Islet precursor cell (in vitro differentiated cells): ENCODE results near the gene HIGD2A.
"Not testable (repeated sequence)": the region's sequence is repeated elsewhere in the genome, so short reads cannot be mapped to it uniquely, and the experiment has no call there.

Experiments
- DNase-seq: peaks from one replicate; pipeline ENCODE4 v3.0.0-alpha.2; 2018

Gene HIGD2A

DNA sequence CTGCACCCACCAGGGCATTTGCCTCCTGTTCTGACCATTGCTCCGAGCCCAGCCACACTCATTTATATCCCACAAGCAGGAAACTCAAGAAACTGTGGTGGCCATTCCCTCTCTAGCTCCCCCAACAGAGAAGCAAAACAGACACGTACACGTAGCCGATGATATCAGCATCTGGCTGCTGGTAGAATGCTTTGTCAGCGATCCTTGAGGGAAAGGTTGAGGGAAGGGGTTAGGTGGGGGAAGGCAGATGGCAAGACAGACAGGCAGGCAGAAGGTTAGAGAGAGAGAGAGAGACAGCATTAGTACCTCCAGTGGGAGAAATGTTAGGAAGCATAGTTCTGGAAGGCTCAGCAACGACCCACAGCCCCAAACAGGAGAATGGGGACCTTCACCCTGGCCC is 7.8 kb downstream of the HIGD2A start:
- DNase-seq, result peak; percentile 68

GRCh38 chr5:176397736-176398420 is 9.3 kb downstream of the HIGD2A start:
- no peak for DNase-seq

DNA sequence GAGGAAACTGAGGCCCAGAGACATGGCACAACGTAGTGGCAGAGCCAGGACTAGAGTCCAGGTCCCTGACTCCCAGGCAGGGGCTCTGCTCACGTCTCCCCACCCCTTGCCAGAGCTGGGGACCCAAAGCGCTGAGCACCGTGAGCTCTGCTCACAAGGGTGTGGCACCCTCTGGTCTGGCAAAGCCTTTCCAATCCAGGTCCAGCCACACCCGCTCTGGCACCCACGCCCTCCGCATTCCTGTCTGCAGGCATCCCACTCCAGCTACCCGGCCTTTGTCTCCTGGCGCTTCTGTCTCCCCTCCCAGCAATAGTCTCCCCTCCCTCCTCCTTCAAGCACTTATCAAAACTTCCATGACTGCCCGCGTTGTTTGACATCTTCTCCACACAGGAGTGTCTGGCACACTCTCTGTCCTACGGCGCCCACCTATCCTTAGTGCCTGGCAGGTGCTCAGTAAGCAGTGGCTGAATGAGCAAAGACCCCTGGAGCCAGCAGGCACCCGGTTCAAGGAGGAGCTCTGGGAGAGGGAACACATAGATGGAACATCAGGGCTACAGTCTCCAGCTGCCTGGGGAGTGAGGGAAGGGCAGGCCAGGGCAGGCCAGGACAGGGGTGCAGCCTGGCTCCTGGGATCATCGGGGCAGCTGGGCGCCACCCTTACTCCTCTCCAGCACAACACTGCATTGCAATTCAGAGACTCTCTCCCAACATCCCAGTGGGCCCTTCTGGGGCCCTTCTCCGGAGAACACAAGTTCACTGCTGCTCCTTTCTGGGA is 12.0 kb downstream of the HIGD2A start:
- DNase-seq, result peak; percentile 75

DNA sequence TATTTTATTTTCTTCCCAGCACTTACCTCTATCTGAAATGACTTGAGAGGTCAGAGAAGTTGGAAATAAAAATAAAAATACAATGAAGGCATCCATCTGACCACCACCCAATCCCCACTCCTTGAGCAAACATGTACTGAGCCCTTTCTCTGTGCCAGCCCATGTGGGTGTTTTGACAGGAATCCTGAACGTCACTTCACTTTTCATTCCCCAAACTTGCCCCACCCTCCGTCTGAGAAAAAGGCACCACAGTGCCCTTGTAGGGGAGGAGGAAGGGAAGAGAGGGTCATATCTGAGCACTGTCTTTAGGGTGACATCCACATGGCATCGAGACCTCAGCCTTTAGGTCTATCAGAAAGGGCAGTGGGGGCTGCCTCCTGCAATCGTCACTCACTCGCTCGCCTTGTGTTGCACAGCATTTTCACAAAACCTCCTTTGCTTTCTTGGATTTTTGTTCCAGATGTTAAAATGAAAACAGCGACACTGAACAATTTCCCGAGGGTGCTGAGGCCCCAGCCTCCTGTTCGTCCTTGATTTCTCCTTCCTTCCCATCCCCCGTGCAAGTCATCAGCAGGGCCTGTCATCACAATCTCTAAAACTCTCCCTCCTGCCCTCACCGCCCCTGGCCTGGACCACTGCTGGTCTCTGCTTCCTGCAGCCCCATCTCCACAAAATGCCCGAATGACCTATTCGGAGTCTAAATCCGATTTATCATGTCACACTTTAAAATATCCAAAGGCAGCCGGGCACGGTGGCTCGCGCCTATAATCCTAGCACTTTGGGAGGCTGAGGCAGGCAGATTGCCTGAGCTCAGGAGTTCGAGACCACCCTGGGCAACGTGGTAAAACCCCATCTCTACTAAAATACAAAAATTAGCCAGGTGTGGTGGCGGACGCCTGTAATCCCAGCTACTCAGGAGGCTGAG is 13.0 kb downstream of the HIGD2A start:
- no peak for DNase-seq

DNA sequence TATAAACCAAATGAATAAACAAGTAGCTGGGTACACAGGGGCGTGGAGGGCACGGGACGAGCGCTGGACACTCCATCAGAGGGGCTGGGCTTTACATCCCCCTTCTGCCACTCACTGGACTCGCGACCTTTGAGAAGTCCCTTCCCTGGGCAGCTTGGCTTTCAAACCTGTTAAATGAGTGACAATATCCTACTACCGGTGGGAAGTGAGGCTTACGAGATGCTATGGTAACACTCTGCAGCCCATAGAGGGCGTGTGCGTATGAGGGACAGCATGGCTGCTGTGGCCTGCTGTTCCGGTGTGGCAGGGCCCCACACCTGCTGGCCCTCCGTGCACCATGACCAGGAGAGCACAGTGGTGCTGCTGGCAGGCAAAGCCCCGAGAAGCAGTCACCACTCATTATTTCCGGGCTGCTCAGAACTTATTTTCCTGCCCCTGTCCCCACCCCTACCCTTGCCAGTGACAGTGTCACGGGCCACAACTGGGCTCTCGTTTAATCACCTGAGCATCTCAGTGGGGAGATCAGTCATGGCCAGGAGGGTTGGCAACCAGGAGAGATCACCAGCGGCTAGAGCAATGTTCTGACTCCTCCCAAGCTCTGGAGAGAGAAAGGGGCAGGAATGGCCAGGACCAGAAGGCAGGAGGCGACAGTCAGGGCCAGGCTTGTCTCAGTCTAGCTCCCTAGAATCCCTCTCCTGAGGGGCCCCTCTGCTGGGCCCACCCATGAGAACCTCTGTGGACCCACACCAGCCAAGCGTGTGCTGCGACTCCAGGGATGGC is 17.3 kb downstream of the HIGD2A start:
- DNase-seq, result no peak

DNA sequence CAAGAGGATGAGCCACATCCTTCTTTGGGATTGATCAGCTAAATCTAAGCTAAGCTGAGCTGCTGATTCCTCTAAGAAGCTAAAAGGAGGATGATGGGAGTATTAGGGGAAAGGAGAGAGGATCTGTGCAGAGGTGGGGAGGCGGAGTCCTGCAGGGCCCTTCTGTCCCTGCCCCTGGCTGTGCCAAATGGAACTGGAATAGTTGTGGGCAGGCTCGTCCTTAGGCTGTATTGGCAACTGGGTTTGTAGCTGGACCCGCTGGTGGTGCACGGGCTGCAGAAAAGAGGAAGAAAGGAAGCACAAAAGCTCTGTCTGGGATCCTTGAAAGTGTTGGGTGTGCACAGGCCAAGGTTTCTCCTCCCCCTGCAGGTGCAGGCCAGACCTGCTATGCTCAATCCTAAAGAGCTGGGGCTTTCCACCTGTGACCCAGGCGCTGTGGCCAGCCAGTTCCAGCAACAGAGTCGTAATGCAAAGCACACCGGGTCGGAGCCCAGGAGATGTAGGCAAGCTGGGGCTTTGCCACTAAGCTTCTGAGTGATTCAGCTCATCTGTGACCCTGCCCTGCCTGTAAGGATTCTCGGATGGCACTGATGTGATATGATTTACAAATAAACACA is 18.0 kb downstream of the HIGD2A start:
- DNase-seq, result no peak

DNA sequence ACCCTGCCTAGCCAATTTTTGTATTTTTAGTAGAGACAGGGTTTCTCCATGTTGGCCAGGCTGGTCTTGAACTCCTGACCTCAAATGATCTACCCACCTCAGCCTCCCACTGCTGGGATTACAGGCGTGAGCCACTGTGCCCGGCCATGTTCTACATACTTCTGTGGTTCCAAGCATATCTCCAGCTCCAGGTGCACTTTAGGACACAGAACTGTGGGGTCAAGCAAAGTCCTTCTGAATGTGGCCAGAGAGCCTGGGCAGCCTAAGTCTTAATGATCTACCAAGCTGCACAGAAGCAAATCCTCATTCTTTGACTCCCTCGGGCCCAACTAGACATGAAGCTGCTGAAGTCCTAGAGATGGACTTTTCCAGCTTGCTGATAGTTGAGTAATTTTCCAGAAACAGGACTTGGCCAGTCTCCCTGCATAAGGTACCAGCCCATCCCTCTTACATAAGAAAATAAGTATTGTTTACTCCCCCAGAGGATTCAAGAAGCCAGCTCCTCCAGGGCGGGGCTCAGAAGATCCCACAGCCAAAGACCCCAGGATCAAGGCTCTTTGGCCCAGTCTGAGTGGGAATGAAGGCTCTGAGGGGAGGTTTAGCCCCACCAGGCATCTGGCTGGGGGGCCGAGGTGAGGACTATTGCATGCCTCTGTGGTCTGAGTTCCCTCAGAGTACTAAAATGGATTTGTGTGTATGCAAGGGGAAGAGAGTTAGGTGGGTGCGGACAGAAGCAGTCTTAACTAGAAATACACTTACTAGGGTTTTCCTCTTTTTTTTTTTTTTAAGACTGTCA is 19.1 kb downstream of the HIGD2A start:
- no peak for DNase-seq

GRCh38 chr5:176408252-176408573 is 19.7 kb downstream of the HIGD2A start:
- DNase-seq, result not testable (repeated sequence)

DNA sequence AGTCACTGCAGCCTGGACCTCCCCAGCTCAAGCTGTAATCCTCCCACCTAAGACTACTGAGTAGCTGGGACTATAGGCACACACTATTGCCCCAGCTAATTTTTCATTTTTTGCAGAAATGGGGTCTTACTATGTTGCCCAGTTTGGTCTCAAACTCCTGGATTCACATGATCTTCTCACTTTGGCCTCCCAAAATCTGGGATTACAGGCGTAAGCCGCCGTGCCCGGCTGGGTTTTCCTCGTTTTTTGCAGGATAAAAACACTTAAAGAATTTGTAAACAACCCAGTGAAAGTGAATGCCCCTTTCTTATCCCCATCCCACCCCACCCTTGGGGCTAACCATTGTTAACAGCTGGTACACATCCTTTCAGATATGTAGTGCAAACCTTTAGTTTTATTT is 20.0 kb downstream of the HIGD2A start:
- no peak for DNase-seq

DNA sequence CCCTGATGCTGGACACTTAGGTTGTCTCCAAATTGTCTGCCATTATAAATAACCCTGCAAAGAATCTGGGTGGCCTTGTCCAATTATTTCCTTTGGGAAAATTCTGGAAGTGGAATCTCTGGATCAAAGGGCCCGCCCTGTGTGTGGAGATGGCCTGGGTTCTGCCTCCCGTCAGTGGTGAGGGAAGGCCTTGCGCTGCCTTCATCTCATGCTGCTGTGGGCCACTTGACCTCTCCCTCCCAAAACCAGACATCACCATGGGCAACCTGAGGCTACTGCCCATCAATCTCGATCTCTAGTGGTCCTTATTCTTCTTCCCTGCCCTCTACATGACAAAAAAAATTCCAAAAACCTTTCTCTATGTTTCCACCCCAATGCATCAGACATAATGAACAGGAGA is 21.2 kb downstream of the HIGD2A start:
- no peak for DNase-seq

- DNase-seq, result no peak
These were observed 22.1 kb downstream of the HIGD2A start for GRCh38 chr5:176410486-176411180.

DNA sequence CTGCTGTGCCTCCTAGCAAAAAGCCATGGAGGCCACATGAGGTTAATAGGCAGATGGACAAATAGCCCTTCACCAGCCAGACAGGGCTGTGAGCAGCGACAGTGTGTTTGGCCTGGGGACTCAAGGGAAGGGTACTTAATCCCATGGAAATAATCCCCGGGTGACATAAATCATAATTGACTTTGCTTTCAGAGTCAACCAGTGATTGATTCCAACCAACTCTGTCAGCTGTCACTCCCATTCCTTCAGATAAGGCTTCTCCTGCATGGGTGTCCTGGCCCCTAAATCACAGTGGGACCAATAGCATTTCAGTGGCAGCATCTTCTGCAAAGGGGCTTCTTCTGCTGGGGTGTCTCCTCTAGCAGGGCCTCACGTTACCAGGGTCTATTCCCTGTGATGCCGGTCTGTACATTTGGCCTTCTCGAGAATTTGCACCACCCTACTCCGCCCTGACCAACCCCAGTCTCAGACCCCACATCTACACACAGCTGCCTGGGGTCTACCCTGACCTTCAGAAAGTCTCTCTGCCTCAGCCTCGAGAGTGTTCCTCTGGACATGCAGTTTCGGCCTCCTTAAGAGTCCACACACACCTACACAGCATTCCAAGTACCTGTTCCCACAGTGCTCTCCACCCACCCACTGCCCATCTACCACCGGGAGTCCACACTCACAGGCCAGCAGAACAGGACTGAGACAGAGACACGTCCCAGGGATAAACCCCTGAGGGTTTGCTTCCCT is 24.1 kb downstream of the HIGD2A start:
- no peak for DNase-seq

DNA sequence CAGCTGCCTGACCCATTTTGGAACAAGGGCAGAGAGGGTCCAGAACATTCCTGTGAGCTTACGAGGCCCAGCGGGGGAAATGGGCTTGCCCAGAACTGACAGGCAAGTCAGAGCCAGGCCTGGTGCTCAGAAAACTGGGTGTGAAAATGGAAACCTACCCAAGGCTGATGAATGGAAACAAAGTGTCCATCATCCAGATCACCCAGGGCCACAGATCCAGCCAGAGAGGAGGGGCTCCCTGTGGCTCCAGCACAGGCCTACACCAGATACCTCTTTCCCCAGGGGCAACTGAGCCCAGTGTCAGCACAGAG is 24.7 kb downstream of the HIGD2A start:
- DNase-seq, result peak; percentile 82

DNA sequence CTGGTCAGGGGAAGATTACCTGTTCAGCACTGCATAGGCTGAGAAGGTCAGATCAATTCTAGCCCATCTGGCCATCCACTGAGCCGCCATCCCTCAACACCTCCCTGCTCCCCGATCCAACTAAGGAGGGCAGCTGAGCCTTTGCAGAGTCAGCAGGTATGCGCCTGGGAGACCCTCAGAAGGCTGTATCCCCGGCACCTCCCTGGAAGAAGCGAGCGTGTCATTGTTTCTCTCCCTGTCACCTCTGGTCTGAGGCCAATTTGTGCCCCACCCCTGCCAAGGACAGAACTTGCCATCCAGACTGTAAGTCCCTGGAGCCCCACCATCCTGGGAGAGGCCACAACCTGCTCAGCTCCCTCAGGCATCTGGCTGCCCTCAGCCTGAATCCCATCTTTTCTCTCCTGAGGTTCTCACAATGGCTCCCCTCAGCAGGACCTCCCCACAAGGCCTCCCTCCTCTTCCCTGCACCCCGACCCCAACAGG is 25.2 kb downstream of the HIGD2A start:
- DNase-seq, result no peak

DNA sequence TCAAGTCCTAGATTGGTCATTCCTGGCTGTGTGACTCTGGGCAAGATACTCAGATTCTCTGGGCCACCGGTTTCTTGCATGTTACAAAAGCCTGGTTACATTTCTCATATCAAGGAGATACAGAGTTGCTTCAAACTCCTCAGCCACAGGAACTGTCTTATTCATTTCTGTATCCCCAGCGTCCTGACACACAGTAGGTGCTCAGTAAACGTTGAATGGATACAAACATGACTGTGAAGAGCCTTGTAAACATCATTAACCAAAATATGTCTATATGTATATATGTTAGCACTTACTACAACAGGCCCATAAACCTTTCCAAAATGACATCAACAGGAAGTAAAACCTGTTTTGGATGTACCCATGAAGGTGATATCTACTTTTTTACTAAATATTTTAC is 26.2 kb downstream of the HIGD2A start:
- no peak for DNase-seq

DNA sequence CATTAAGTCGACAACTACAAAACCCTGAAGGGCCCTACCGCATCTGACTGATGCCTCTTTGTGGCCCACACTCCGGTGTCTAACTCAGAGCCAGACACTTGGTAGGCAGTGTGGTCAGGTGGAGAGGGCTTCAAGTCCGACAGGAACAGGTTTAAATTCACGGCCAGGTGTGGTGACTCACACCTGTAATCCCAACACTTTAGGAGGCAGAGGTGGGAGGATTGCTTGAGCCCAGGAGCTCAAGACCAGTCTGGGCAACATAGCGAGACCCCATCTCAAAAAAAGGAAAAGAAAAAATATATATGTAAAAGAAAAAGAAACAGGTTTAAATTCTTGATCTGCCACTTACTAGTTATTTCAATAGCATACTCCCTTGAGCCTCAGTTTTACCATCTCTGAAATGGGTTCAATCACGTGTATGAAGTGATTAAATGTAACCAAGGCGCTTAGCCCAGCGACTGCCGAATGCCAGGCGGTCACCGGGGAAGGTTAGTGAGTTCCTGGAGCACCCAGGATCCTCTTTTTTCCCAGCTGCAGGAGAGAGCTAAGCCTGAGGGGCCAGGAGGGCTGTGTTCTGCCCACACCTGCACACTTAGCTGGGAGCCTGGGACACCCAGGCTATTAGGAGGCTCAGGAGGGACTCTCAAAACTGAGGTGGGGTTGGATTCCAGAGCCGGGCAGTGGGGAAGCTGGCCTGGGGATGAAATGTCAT is 26.8 kb downstream of the HIGD2A start:
- DNase-seq, result no peak

DNA sequence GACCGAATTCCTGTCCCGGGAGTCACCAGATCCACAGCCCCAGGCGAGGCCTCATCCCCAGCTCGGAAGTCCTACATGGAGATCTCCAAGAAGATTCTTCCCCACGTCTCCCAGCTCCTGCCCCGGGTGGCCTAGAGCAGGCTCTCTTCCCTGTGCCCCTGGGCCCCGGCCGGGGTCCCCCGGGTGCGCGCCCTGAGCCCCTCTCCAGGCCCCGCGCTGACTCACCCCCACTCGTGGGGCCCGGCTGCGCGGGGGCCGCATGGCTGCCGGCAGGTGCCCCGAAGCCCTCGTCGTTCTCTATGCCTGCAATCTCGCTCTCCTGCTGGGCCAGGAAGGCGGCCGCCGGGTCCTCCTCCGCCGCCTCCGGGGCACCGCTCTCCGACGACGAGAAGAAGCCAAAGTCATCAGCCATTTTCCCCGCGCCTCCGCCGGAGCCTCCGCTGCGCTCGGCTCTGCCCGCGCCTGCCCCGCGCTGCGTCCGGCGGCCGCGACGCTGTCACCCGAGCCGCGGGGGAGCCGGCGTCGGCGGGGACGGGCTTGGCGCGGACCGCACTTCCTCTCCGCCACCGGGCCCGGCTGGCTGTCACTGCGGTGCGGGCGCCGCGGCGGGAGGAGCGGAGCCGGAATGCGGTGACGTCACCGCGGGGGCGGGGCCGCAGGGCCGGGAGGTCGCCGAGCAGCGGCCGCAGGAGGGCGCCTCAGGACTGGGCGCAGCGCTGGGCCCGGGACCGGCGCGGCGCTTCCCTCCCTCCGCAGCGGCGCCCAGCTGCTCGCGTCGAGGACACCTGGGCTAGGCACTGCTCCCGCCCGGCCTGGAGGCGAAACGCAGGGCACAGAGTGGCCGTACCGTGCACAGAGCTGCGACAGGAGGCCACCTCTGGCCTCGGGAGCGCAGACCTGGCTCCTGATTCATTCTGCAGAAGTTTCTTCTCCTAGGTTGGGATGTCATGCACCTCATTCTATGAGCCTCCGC is 27.7 kb downstream of the HIGD2A start, which contains the start of gene CLTB:
TSS of gene CLTB (minus strand) at position 588 of the 973 bp plus-strand sequence. CDS start at position 412, 176 bp downstream.
- peak; percentile 94 for DNase-seq

DNA sequence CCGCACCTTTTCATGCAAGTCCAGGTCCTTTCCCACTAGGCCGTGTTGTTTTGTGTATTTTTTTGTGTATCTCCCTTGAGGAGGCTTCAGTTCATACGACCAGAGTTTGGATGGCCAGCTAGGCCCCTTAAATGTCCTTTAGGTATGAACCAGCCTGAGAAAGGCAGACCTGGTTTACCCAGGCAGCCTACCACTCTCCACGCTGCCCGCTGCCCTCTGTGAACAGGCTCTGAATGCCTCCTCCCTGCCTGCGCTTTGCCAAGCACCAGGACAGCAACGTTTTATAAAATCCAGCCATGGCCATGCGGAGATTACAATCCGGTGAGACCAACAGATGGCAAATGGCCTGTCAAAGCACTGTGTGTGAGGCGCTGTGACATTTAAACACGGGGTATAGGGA is 28.4 kb downstream of the HIGD2A start:
- DNase-seq, result no peak
